Endothelial cell of umbilical vein (primary cell): ENCODE results near the gene CHD6.

Source experiments
- EZH2 ChIP-seq: IDR thresholded peaks from 2 replicates; pipeline ENCODE4 v1.6.1; 2012; ENCODE audit warnings: borderline replicate concordance, low read depth, mild to moderate bottlenecking, moderate library complexity, low read length, inconsistent platforms; ENCODE audit not compliant: severe bottlenecking
- GATA2 ChIP-seq: IDR thresholded peaks from 2 replicates; pipeline ENCODE4 v1.7.0; 2011; ENCODE audit warnings: low read depth, mild to moderate bottlenecking, moderate library complexity, mixed read lengths, low read length; ENCODE audit not compliant: insufficient read length, insufficient read depth
- POLR2A ChIP-seq: IDR thresholded peaks from 2 replicates; pipeline ENCODE4 v1.6.1; 2012; ENCODE audit warnings: low read depth, mild to moderate bottlenecking, control low read depth, low read length
- POLR2AphosphoS5 ChIP-seq: IDR thresholded peaks from 2 replicates; pipeline ENCODE4 v1.6.1; 2012; ENCODE audit warnings: low read depth, mild to moderate bottlenecking, control low read depth, low read length, moderate library complexity; ENCODE audit not compliant: insufficient read depth
- TF ChIP-seq, protein P1 (sequence below), 2 donors: IDR thresholded peaks; 1 replicate in 1 of 2; 2 replicates in 1 of 2; pipeline ENCODE4 v1.5.1; 2011; ENCODE audit warnings: low read length in 2 of 2, mild to moderate bottlenecking in 2 of 2, moderate library complexity in 2 of 2, control low read depth in 1 of 2, inconsistent platforms in 1 of 2, low read depth in 1 of 2; ENCODE audit not compliant: insufficient read depth in 1 of 2; ENCODE audit errors: extremely low read depth in 1 of 2

DNA sequence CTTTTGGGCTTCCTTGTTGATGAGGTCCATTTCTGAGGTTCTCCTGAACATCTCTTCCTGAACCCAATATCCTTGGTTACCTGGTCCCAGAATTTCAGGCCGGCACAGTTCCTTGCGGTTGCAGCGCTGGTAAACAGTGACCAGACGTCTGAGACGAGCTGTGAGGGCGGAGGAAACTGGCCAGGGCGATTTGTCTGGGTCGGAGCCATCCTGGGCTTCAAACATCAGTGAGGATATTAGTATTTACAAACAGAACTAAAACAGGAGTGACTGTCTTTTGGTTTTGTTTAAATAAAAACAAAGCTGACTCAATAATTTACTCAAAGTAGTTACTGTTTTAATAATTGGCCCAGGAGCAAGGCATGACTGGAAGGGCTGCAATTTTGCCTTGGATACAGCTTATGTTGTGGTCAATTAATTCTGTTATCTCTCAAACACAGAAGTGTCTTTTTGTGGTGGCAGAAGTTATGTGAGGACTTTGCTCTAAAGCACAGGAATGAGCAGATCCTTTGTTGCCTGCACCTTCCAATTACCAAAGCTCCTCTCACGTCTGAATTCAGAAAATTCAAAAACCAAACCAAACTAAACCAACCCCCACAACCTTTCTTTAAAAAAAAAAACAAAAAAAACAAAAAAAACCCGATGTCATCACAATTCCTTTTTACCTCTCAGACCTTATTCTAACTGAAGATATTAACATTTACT, 192.8 kb downstream of the CHD6 start:
- TF ChIP-seq POLR2AphosphoS5 (no peak), POLR2A (no peak), GATA2 (no peak), EZH2 (no peak)
- TF ChIP-seq, protein P1, sequence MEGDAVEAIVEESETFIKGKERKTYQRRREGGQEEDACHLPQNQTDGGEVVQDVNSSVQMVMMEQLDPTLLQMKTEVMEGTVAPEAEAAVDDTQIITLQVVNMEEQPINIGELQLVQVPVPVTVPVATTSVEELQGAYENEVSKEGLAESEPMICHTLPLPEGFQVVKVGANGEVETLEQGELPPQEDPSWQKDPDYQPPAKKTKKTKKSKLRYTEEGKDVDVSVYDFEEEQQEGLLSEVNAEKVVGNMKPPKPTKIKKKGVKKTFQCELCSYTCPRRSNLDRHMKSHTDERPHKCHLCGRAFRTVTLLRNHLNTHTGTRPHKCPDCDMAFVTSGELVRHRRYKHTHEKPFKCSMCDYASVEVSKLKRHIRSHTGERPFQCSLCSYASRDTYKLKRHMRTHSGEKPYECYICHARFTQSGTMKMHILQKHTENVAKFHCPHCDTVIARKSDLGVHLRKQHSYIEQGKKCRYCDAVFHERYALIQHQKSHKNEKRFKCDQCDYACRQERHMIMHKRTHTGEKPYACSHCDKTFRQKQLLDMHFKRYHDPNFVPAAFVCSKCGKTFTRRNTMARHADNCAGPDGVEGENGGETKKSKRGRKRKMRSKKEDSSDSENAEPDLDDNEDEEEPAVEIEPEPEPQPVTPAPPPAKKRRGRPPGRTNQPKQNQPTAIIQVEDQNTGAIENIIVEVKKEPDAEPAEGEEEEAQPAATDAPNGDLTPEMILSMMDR (IDR thresholded peaks at IDR 0.05; ENCODE audit: extremely low read depth in 1 of 2, insufficient read depth in 1 of 2, low read depth in 1 of 2, low read length in 2 of 2): no peak
